ENCODE measurements around the gene RAD54L. TPM values are rescaled to one million over a fixed set of nuclear protein-coding genes. Genes with fewer than 3 reads are reported as not detected.

Gene RAD54L
- total RNA-seq, 1 experiment from 2014 or later, result 28.9 TPM

DNA sequence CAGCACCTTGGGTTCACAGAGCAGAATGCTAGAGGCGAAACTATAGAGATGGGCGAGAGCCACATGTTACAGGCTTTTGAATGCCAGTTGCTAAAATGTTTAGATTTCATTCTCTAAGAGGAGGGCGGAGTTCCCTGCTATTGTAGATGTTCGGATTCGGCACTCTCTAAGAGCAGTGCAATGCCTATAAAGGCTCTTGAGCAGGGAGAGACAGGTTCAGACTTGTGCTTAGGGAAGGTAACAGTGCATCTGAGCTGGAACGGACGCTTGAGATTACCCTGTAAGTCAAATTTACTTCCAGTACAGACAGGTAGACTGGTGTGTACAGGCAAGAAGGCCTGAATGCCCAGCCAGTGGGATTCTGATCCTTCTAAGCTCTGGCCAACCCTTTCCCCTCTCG lies 29.1 kb upstream of the RAD54L start:
- H4K20me1 ChIP-seq (ENCODE audit: insufficient read depth), result no peaks in the 10 kb centered on the region
- CTCF ChIA-PET, result no interaction called here
- no peak overlapping the region for H3K4me2 ChIP-seq (ENCODE audit: low read length)
- H3K79me2 ChIP-seq (ENCODE audit: insufficient read depth, low read length), result no peaks in the 10 kb centered on the region
- RAD21 ChIA-PET (ENCODE audit: low non-redundant PET in 1 of 2, low total read pairs in 2 of 2, uncharacterized antibody in 2 of 2, unreplicated experiment in 2 of 2), result no interaction called here
- H3K4me3 ChIP-seq (replicated peaks in 1 of 2; ENCODE audit: low read depth in 1 of 2, low read length in 2 of 2), result no peak overlapping the region
- no peaks in the 10 kb centered on the region for H3K9me2 ChIP-seq (ENCODE audit: insufficient read depth)
- intact Hi-C loops (cut with micrococcal nuclease), result no loop called here
- no TSS peak for BruUV-seq (replicated peaks)
- H3K9me3 ChIP-seq (ENCODE audit: control insufficient read depth in 1 of 2, insufficient read depth in 1 of 2, low read depth in 1 of 2, low read length in 2 of 2), result no peaks in the 10 kb centered on the region
- H3K27me3 ChIP-seq (ENCODE audit: insufficient read depth, low read length), result no peaks in the 10 kb centered on the region
- no peak overlapping the region for H2AFZ ChIP-seq (ENCODE audit: low read depth, low read length, poor library complexity, severe bottlenecking)
- peaks cover 0 to 18% of the 10 kb centered on the region in 2 experiments; a peak in 2 of 4 replicates for H3K4me1 ChIP-seq (ENCODE audit: control insufficient read depth in 1 of 2, insufficient read depth in 2 of 2, low read length in 2 of 2)
- no peak for DNase-seq (ENCODE audit: low read depth, low spot score)
- ATAC-seq, result no peak
- no peak for TF ChIP-seq ELF1 (IDR thresholded peaks at IDR 0.05; ENCODE audit: borderline replicate concordance, low read depth)
- TF ChIP-seq TCF7L2 (IDR thresholded peaks at IDR 0.05; ENCODE audit: borderline replicate concordance, extremely low read depth, insufficient read depth, insufficient read length), result no peak
- TF ChIP-seq EZH2phosphoT487 (IDR thresholded peaks at IDR 0.05; ENCODE audit: borderline replicate concordance), result no peak
- no peak for TF ChIP-seq SIN3A (IDR thresholded peaks at IDR 0.05; ENCODE audit: low read depth)
- no peak for TF ChIP-seq RAD21 (IDR thresholded peaks at IDR 0.05; ENCODE audit: low read depth)
- no peak for TF ChIP-seq EGR1 (IDR thresholded peaks at IDR 0.05; ENCODE audit: low read depth)
- no peak for TF ChIP-seq POLR2AphosphoS5 (IDR thresholded peaks at IDR 0.05; ENCODE audit: low read depth, low read length)
- TF ChIP-seq, protein P1, sequence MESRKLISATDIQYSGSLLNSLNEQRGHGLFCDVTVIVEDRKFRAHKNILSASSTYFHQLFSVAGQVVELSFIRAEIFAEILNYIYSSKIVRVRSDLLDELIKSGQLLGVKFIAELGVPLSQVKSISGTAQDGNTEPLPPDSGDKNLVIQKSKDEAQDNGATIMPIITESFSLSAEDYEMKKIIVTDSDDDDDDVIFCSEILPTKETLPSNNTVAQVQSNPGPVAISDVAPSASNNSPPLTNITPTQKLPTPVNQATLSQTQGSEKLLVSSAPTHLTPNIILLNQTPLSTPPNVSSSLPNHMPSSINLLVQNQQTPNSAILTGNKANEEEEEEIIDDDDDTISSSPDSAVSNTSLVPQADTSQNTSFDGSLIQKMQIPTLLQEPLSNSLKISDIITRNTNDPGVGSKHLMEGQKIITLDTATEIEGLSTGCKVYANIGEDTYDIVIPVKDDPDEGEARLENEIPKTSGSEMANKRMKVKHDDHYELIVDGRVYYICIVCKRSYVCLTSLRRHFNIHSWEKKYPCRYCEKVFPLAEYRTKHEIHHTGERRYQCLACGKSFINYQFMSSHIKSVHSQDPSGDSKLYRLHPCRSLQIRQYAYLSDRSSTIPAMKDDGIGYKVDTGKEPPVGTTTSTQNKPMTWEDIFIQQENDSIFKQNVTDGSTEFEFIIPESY (IDR thresholded peaks at IDR 0.05; ENCODE audit: extremely low read depth, insufficient replicate concordance, low read length), result no peak
- TF ChIP-seq, protein P2, sequence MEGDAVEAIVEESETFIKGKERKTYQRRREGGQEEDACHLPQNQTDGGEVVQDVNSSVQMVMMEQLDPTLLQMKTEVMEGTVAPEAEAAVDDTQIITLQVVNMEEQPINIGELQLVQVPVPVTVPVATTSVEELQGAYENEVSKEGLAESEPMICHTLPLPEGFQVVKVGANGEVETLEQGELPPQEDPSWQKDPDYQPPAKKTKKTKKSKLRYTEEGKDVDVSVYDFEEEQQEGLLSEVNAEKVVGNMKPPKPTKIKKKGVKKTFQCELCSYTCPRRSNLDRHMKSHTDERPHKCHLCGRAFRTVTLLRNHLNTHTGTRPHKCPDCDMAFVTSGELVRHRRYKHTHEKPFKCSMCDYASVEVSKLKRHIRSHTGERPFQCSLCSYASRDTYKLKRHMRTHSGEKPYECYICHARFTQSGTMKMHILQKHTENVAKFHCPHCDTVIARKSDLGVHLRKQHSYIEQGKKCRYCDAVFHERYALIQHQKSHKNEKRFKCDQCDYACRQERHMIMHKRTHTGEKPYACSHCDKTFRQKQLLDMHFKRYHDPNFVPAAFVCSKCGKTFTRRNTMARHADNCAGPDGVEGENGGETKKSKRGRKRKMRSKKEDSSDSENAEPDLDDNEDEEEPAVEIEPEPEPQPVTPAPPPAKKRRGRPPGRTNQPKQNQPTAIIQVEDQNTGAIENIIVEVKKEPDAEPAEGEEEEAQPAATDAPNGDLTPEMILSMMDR (IDR thresholded peaks at IDR 0.05 in 2 of 3, conservative IDR thresholded peaks at IDR 0.05 in 1 of 3; ENCODE audit: borderline replicate concordance in 1 of 3, insufficient read depth in 1 of 3, low read depth in 2 of 3, low read length in 2 of 3), result no peak
- no peak for TF ChIP-seq CEBPB (IDR thresholded peaks at IDR 0.05; ENCODE audit: low read depth)
- TF ChIP-seq, protein P3, sequence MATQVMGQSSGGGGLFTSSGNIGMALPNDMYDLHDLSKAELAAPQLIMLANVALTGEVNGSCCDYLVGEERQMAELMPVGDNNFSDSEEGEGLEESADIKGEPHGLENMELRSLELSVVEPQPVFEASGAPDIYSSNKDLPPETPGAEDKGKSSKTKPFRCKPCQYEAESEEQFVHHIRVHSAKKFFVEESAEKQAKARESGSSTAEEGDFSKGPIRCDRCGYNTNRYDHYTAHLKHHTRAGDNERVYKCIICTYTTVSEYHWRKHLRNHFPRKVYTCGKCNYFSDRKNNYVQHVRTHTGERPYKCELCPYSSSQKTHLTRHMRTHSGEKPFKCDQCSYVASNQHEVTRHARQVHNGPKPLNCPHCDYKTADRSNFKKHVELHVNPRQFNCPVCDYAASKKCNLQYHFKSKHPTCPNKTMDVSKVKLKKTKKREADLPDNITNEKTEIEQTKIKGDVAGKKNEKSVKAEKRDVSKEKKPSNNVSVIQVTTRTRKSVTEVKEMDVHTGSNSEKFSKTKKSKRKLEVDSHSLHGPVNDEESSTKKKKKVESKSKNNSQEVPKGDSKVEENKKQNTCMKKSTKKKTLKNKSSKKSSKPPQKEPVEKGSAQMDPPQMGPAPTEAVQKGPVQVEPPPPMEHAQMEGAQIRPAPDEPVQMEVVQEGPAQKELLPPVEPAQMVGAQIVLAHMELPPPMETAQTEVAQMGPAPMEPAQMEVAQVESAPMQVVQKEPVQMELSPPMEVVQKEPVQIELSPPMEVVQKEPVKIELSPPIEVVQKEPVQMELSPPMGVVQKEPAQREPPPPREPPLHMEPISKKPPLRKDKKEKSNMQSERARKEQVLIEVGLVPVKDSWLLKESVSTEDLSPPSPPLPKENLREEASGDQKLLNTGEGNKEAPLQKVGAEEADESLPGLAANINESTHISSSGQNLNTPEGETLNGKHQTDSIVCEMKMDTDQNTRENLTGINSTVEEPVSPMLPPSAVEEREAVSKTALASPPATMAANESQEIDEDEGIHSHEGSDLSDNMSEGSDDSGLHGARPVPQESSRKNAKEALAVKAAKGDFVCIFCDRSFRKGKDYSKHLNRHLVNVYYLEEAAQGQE (IDR thresholded peaks at IDR 0.05; ENCODE audit: low read depth), result no peak
- H3K9ac ChIP-seq (ENCODE audit: low read length), result no peak overlapping the region
- POLR2A ChIA-PET, result no interaction called here
- H3K36me3 ChIP-seq (ENCODE audit: control insufficient read depth in 1 of 2, insufficient read depth in 2 of 2, low read length in 2 of 2), result no peaks in the 10 kb centered on the region
- no peak overlapping the region for H3K27ac ChIP-seq (ENCODE audit: low read depth, low read length)

All from HCT116 (cell line).